Effector memory CD4-positive, alpha-beta T cell (primary cell): ENCODE data around the gene BPNT1.

ENCODE experiments used
- DNase-seq, 3 donors: peaks; one replicate each; pipeline ENCODE4 v3.0.0-alpha.2; 2020
- H3K27ac ChIP-seq: 2 replicates; pipeline ENCODE4 v1.7.0; 2013; ENCODE audit warnings: mild to moderate bottlenecking, low read length, moderate library complexity; ENCODE audit not compliant: insufficient read depth, poor library complexity, severe bottlenecking
- H3K27me3 ChIP-seq: replicated peaks from 2 replicates; pipeline ENCODE4 v1.7.0; 2013; ENCODE audit warnings: mild to moderate bottlenecking, low read length; ENCODE audit not compliant: insufficient read depth, control insufficient read depth, poor library complexity, severe bottlenecking
- H3K36me3 ChIP-seq: 2 replicates; pipeline ENCODE4 v1.7.0; 2013; ENCODE audit warnings: mild to moderate bottlenecking, low read length, moderate library complexity; ENCODE audit not compliant: control insufficient read depth, insufficient read depth
- H3K4me1 ChIP-seq: 2 replicates; pipeline ENCODE4 v1.7.0; 2013; ENCODE audit warnings: low read length, mild to moderate bottlenecking; ENCODE audit not compliant: control insufficient read depth, insufficient read depth, poor library complexity, severe bottlenecking
- H3K4me3 ChIP-seq: 2 replicates; pipeline ENCODE4 v1.7.0; 2013; ENCODE audit warnings: low read length, low read depth, mild to moderate bottlenecking; ENCODE audit not compliant: insufficient read depth, poor library complexity, severe bottlenecking
- H3K9me3 ChIP-seq: 2 replicates; pipeline ENCODE4 v1.7.0; 2013; ENCODE audit warnings: mild to moderate bottlenecking, low read length, moderate library complexity; ENCODE audit not compliant: control insufficient read depth

BPNT1 gene

GRCh38 chr1:220012259-220012658, 77.3 kb downstream of the BPNT1 start:
- no peaks in the 10 kb centered on the region for H3K27me3 ChIP-seq
- H3K4me3 ChIP-seq = no peak overlapping the region
- no peaks in the 10 kb centered on the region for H3K9me3 ChIP-seq
- peaks cover 68% of the 10 kb centered on the region for H3K36me3 ChIP-seq
- no peak for DNase-seq
- no peaks in the 10 kb centered on the region for H3K4me1 ChIP-seq
- no peak overlapping the region for H3K27ac ChIP-seq

GRCh38 chr1:220011620-220012019, 78.0 kb downstream of the BPNT1 start:
- Histone ChIP-seq H3K36me3 (peaks cover 73% of the 10 kb centered on the region), H3K27ac (no peak overlapping the region), H3K4me3 (no peak overlapping the region), H3K27me3 (no peaks in the 10 kb centered on the region), H3K9me3 (no peaks in the 10 kb centered on the region), H3K4me1 (no peaks in the 10 kb centered on the region)
- no peak for DNase-seq
